ENCODE measurements around the gene GPALPP1. TPM values are rescaled to one million over a fixed set of nuclear protein-coding genes. Genes with fewer than 3 reads are reported as not detected.
"Not testable (repeated sequence)": the region's sequence is repeated elsewhere in the genome, so short reads cannot be mapped to it uniquely, and the experiment has no call there.

Gene GPALPP1
- polyA plus RNA-seq, 1 experiment, result 30.0 TPM

GRCh38 chr13:45055198-45055901 is 66.0 kb downstream of the GPALPP1 start:
- Histone ChIP-seq H3K27ac (ENCODE audit: low read depth, low read length) (peak overlapping the region; percentile 92), H3K4me3 (ENCODE audit: low read depth, low read length) (peak overlapping the region; percentile 8), H3K27me3 (ENCODE audit: control insufficient read depth, insufficient read depth, low read length) (no peaks in the 10 kb centered on the region), H3K9me3 (ENCODE audit: control insufficient read depth, insufficient read depth, low read length) (no peaks in the 10 kb centered on the region)
- POLR2A ChIA-PET, result interaction anchor here (0.5 to 1.1 kb wide), 6 partner anchors 11 to 238 kb away, joined by 3 to 12 read pairs (median 4); no protein-coding TSS in a partner anchor
- no peak for TF ChIP-seq CTCF (IDR thresholded peaks at IDR 0.05; ENCODE audit: low read depth, low read length)
- peak; percentile 67 for DNase-seq (ENCODE audit: low read depth, low spot score)
- CTCF ChIA-PET, result interaction anchor here (1.6 to 2.5 kb wide), 2 partner anchors 9 to 226 kb away, joined by 9 to 12 read pairs; no protein-coding TSS in a partner anchor

- no peak for DNase-seq (ENCODE audit: low read depth, low spot score)
- no peaks in the 10 kb centered on the region for H3K27me3 ChIP-seq (ENCODE audit: control insufficient read depth, insufficient read depth, low read length)
- POLR2A ChIA-PET, result interaction anchor here (0.5 to 1.1 kb wide), 5 partner anchors 10 to 225 kb away, joined by 3 to 12 read pairs (median 4); no protein-coding TSS in a partner anchor
- peak overlapping the region; percentile 92 for H3K27ac ChIP-seq (ENCODE audit: low read depth, low read length)
- no peaks in the 10 kb centered on the region for H3K9me3 ChIP-seq (ENCODE audit: control insufficient read depth, insufficient read depth, low read length)
- TF ChIP-seq CTCF (IDR thresholded peaks at IDR 0.05; ENCODE audit: low read depth, low read length), result no peak
- CTCF ChIA-PET, result interaction anchor here (1.6 to 2.5 kb wide), 2 partner anchors 9 to 225 kb away, joined by 9 to 12 read pairs; no protein-coding TSS in a partner anchor
- no peak overlapping the region; the same call in 1 of the 2 replicates for H3K4me3 ChIP-seq (ENCODE audit: low read depth, low read length)
Observed at GRCh38 chr13:45055902-45056648, 66.7 kb downstream of the GPALPP1 start.

- Histone ChIP-seq H3K4me3 (ENCODE audit: low read depth, low read length) (no peak overlapping the region), H3K27ac (ENCODE audit: low read depth, low read length) (no peak overlapping the region), H3K27me3 (ENCODE audit: control insufficient read depth, insufficient read depth, low read length) (no peaks in the 10 kb centered on the region), H3K9me3 (ENCODE audit: control insufficient read depth, insufficient read depth, low read length) (no peaks in the 10 kb centered on the region)
- CTCF ChIA-PET, result interaction anchor here (1.0 to 2.0 kb wide), 2 partner anchors 13 to 221 kb away, joined by 3 to 5 read pairs; no protein-coding TSS in a partner anchor
- TF ChIP-seq CTCF (IDR thresholded peaks at IDR 0.05; ENCODE audit: low read depth, low read length), result no peak
- no peak for DNase-seq (ENCODE audit: low read depth, low spot score)
- POLR2A ChIA-PET, result no interaction called here
Observed at GRCh38 chr13:45060062-45060461, 70.7 kb downstream of the GPALPP1 start.

- Histone ChIP-seq H3K4me3 (ENCODE audit: low read depth, low read length) (no peak overlapping the region), H3K27me3 (ENCODE audit: control insufficient read depth, insufficient read depth, low read length) (no peaks in the 10 kb centered on the region), H3K9me3 (ENCODE audit: control insufficient read depth, insufficient read depth, low read length) (no peaks in the 10 kb centered on the region), H3K27ac (ENCODE audit: low read depth, low read length) (no peak overlapping the region)
- no peak for DNase-seq (ENCODE audit: low read depth, low spot score)
- TF ChIP-seq CTCF (IDR thresholded peaks at IDR 0.05; ENCODE audit: low read depth, low read length), result no peak
- CTCF ChIA-PET, result interaction anchor here (0.6 kb wide), 1 partner anchor 47 kb away, joined by 6 read pairs; no protein-coding TSS in a partner anchor
- POLR2A ChIA-PET, result no interaction called here
Observed at GRCh38 chr13:45063261-45063860, 74.0 kb downstream of the GPALPP1 start.

- H3K27ac ChIP-seq (ENCODE audit: low read depth, low read length); H3K9me3 ChIP-seq (ENCODE audit: control insufficient read depth, insufficient read depth, low read length); H3K27me3 ChIP-seq (ENCODE audit: control insufficient read depth, insufficient read depth, low read length); H3K4me3 ChIP-seq (ENCODE audit: low read depth, low read length); POLR2A ChIA-PET; DNase-seq (ENCODE audit: low read depth, low spot score): not testable (repeated sequence)
- CTCF ChIA-PET, result interaction anchor here (0.6 kb wide), 1 partner anchor 16 kb away, joined by 3 read pairs; no protein-coding TSS in a partner anchor
Observed at GRCh38 chr13:45063889-45064288, 74.6 kb downstream of the GPALPP1 start.

Measured in AG04450 (cell line).